HL-60 (cell line): ENCODE data around the gene PLCB1.

Experiments used
- GABPA ChIP-seq: IDR thresholded peaks from 2 replicates; pipeline ENCODE4 v1.6.1; 2012; ENCODE audit warnings: low read depth
- POLR2AphosphoS5 ChIP-seq: IDR thresholded peaks from 2 replicates; pipeline ENCODE4 v1.6.1; 2012; ENCODE audit warnings: low read depth
- SPI1 ChIP-seq: IDR thresholded peaks from 2 replicates; pipeline ENCODE4 v1.6.1; 2012; ENCODE audit warnings: low read depth, mild to moderate bottlenecking, borderline replicate concordance
- TF ChIP-seq, protein P1 (sequence below): IDR thresholded peaks from one replicate; pipeline ENCODE4 v1.5.1; 2011; ENCODE audit warnings: low read length, control low read depth, inconsistent platforms; ENCODE audit not compliant: insufficient read depth
- TF ChIP-seq, protein P2 (sequence below): IDR thresholded peaks from 2 replicates; pipeline ENCODE4 v1.6.1; 2012; ENCODE audit warnings: low read depth; ENCODE audit not compliant: insufficient replicate concordance

DNA sequence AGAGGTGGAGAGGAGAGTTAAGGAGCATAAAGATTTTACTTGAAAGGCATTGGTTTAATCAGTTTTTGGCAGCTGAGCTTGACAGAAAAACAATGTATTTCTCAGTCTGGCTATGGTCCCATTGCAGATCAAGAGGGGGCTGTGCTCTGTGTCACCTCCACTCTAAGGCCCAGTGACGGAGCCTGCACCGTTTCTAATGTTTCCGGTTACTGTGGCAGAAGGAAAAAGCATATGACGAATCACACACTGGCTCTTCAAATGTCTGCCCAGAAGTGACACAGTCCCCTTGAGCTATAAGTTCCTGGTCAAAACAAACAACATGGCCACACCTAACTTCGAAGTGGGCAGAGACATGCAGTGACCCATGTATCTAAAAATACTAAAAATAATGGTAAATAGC, 372.0 kb downstream of the PLCB1 start:
- TF ChIP-seq, protein P1, sequence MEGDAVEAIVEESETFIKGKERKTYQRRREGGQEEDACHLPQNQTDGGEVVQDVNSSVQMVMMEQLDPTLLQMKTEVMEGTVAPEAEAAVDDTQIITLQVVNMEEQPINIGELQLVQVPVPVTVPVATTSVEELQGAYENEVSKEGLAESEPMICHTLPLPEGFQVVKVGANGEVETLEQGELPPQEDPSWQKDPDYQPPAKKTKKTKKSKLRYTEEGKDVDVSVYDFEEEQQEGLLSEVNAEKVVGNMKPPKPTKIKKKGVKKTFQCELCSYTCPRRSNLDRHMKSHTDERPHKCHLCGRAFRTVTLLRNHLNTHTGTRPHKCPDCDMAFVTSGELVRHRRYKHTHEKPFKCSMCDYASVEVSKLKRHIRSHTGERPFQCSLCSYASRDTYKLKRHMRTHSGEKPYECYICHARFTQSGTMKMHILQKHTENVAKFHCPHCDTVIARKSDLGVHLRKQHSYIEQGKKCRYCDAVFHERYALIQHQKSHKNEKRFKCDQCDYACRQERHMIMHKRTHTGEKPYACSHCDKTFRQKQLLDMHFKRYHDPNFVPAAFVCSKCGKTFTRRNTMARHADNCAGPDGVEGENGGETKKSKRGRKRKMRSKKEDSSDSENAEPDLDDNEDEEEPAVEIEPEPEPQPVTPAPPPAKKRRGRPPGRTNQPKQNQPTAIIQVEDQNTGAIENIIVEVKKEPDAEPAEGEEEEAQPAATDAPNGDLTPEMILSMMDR: no peak
- TF ChIP-seq POLR2AphosphoS5: no peak
- TF ChIP-seq, protein P2, sequence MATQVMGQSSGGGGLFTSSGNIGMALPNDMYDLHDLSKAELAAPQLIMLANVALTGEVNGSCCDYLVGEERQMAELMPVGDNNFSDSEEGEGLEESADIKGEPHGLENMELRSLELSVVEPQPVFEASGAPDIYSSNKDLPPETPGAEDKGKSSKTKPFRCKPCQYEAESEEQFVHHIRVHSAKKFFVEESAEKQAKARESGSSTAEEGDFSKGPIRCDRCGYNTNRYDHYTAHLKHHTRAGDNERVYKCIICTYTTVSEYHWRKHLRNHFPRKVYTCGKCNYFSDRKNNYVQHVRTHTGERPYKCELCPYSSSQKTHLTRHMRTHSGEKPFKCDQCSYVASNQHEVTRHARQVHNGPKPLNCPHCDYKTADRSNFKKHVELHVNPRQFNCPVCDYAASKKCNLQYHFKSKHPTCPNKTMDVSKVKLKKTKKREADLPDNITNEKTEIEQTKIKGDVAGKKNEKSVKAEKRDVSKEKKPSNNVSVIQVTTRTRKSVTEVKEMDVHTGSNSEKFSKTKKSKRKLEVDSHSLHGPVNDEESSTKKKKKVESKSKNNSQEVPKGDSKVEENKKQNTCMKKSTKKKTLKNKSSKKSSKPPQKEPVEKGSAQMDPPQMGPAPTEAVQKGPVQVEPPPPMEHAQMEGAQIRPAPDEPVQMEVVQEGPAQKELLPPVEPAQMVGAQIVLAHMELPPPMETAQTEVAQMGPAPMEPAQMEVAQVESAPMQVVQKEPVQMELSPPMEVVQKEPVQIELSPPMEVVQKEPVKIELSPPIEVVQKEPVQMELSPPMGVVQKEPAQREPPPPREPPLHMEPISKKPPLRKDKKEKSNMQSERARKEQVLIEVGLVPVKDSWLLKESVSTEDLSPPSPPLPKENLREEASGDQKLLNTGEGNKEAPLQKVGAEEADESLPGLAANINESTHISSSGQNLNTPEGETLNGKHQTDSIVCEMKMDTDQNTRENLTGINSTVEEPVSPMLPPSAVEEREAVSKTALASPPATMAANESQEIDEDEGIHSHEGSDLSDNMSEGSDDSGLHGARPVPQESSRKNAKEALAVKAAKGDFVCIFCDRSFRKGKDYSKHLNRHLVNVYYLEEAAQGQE: no peak
- no peak for TF ChIP-seq SPI1
- no peak for TF ChIP-seq GABPA
